IPS DF 4.7 (cell line): ENCODE results near the gene ZYX.

Source experiments
- DNase-seq: peaks from one replicate; pipeline ENCODE4 v3.0.0-alpha.2; 2013; ENCODE audit warnings: low spot score; ENCODE audit errors: extremely low read depth

The ZYX gene, protein sequence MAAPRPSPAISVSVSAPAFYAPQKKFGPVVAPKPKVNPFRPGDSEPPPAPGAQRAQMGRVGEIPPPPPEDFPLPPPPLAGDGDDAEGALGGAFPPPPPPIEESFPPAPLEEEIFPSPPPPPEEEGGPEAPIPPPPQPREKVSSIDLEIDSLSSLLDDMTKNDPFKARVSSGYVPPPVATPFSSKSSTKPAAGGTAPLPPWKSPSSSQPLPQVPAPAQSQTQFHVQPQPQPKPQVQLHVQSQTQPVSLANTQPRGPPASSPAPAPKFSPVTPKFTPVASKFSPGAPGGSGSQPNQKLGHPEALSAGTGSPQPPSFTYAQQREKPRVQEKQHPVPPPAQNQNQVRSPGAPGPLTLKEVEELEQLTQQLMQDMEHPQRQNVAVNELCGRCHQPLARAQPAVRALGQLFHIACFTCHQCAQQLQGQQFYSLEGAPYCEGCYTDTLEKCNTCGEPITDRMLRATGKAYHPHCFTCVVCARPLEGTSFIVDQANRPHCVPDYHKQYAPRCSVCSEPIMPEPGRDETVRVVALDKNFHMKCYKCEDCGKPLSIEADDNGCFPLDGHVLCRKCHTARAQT

DNA sequence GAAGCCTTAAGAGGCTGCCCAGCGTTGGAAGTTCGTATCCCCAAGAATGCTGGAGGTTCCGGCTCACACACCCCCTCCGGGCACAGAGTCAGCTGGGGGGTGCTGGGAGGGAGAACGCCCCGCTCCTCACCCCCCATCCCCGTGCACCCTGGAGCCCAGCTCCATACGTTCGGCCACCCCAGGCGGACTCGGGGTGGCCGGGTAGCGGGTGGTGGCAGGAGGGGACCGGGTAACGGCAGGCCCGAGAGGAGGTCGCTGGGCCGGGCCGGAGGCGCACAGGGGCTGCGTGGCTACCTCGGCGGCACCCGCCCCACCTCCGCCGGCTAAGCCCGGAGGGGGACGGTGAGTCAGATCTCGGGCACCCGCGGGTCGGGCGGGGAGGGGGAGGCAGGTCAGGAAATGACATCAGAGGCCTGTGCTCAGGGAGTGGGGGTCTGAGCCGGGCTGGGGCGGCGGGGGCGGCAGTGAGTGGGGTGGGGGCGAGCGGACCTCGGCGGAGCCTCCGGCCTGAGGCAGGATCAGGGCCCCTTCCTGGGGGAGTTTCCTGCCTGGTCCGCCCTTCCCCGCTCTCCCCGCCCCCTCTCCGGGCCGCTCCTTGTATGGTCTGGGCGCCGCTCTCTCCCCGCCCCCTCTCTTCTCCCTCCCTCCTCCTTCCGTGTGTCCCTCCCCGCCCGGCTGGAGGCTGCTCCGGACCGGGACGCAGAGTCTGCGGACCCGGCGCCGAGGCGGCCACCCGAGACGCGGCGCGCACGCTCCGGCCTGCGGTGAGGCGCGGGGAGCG, at the start of gene ZYX:
Gene ZYX, plus strand, starts transcription at position 700 of the 781 bp plus-strand sequence. CDS start 227 bp downstream, outside the sequence.
- no peak for DNase-seq

DNA sequence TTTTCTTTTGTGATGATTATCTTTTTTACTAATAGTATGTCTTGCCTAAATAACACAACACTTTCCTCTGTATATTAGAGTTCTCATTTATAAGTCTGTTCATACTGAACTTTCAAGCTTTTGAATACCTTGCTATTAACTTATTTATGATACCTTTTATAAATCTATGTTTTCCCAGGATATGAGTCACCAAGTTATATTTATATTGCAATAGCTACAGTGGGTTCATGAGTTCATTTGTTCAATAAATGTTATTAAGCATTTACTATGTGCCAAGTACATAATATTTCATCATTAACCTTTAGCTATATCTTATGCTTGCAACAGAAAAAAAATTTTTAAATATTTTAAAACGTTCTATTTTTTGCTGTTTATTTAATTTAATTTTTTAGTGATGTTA, 46.9 kb upstream of the ZYX start:
- no peak for DNase-seq

GRCh38 chr7:143337216-143337615, 43.9 kb upstream of the ZYX start:
- DNase-seq: no peak

DNA sequence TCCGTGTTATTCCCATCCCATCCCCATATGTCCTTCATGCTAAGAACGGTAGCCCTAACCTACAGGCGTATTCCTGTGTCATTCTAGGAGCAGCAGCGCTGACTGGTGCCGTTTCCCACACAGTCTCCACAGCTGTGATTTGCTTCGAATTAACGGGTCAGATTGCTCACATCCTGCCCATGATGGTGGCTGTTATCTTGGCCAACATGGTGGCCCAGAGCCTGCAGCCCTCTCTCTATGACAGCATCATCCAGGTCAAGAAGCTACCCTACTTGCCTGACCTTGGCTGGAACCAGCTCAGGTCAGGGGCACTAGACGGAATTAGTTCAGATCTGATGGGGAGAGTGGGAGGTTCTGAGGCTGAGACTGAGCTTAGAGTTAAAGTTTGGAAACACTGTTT, 39.3 kb upstream of the ZYX start:
- DNase-seq: no peak

GRCh38 chr7:143343596-143343995, 37.5 kb upstream of the ZYX start:
- no peak for DNase-seq

DNA sequence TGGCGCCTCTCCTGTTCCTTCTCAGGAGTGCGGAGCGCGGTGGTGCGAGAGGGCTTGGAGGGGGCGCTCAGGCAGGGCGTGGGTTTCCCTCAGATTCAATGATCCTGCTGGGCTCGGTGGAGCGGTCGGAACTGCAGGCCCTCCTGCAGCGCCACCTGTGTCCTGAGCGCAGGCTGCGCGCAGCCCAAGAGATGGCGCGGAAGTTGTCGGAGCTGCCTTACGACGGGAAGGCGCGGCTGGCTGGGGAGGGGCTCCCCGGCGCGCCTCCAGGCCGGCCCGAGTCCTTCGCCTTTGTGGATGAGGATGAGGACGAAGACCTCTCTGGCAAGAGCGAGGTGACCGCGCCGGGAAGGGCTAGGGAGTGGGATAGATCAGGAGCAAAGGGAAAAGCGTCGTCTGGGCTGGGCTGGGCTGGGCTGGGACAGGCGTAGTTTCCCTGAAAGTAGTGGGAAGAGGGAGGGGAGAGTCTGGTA, 35.7 kb upstream of the ZYX start:
- no peak for DNase-seq

GRCh38 chr7:143346018-143346417, 35.1 kb upstream of the ZYX start:
- DNase-seq: no peak

DNA sequence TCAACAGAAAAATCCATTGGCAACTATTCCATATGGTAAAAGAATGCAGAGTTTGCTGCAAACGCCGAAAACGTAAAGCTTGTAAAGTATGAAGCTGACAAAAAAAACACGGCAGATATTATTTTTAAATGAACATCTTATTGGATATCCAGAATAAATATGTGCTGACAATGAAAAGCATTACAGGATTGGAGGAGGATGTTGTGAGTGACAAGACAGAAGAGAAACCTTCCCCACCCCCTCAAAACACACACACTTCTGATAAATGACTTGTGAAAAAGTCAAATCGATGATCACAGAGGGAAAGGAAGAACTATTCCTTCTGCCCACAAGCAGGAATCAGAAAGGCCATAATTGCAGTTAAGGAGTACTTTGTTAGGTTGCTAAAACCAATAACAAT, 33.2 kb upstream of the ZYX start:
- no peak for DNase-seq

GRCh38 chr7:143351060-143351459, 30.1 kb upstream of the ZYX start:
- no peak for DNase-seq

DNA sequence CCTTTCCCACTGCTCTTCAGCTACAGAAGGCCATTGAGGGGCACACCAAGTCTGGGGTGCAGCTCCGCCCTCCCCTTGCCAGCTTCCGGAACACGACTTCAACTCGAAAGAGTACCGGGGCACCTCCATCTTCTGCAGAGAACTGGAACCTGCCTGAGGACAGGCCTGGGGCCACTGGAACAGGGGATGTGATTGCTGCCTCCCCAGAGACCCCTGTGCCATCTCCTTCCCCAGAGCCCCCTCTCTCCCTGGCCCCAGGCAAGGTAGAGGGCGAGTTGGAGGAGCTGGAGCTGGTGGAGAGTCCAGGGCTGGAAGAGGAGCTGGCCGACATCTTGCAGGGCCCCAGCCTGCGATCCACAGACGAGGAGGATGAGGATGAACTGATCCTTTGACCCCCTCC, 29.6 kb upstream of the ZYX start:
- no peak for DNase-seq

DNA sequence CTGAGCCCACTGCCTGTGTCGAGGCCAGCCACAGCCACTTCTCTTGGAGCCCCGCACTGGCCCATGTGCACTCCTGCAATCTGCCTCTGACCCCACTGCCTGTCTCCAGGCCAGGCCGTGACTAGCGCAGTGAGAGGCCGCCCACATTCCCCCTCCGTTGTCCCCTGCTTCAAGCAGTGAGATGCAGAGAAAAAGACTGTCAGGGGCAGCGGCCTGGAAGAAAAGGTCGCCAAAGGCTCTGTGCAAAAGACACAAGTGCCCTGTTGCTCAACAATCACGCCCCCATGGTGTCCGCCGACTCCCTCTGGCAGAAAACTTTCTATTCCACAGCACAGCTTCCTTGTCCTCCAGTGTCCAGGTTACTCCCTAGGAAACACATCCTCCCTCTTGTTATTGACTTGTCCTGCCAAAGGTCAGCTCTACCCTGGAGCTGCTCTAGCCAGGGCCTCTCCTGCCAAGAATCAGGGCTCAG, 28.6 kb upstream of the ZYX start:
- no peak for DNase-seq

- DNase-seq: no peak
Observed at GRCh38 chr7:143354376-143354775, 26.8 kb upstream of the ZYX start.

- DNase-seq: no peak
Observed at GRCh38 chr7:143354965-143355364, 26.2 kb upstream of the ZYX start.

GRCh38 chr7:143355450-143356385, 25.4 kb upstream of the ZYX start:
- DNase-seq: no peak

DNA sequence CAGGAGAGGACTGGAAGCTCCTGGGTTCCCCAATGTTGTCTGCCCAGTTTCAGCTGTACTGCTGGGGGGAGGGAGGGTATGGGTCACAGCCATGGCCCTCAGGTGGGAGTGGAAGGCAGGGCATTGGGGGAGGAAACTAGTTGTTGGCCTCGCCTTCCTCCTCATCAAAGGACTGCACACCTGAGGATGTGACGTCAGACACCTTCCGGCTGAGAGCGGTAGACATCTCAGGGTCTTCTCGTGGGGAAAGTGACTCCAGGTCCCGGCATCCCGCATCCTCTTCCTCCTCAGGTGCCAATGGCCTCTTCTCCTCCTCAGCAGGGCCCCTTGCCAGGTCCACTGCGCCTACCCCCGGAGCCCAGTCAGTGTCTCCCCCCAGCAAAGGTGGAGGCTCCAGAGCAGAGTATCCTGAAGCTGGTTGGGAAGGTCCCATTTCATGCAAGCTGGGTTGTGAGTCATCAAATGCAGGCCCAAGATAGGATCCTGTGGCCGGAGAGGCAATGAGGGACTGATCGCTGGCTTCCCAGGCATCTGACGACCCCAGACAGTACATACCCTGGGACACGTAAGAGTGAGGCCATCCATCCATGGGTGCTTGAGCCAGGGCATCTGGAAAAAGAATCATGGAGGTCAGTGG, 24.6 kb upstream of the ZYX start:
- DNase-seq: no peak

- no peak for DNase-seq
Observed at GRCh38 chr7:143358626-143359025, 22.5 kb upstream of the ZYX start.

- DNase-seq: no peak
Observed at GRCh38 chr7:143359771-143360353, 21.3 kb upstream of the ZYX start.

- DNase-seq: no peak
Observed at GRCh38 chr7:143360788-143361551, 20.2 kb upstream of the ZYX start.

DNA sequence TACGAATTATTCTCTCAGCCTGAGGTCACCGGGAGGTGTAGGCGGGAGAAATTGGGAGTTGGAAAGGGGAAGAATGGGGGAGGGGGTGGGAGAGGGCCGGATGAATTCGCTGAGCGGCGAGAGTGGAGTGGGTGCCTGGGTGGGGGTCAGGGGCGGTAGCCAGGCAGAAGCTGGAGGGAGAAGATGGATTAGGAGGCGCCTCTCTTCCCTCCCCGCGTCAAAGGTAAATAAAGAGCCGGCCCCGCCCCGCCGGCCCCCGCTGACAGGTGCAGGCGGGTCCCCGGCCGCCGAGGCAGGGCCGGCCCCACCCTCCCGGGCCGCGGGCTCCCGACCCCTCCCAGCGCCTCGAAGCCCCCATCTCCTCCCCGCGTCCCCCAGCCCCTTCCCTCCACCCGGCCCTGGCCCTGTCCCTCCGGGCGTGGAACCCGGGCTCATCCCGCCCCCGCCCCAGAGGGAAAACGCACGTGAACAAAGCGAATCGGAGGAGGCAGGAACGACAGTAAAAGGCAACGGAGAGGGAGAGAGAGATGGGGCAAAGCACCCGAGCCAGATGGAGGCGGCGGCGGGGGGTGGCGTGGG, 19.5 kb upstream of the ZYX start:
- DNase-seq: no peak
